IPS DF 4.7 (cell line): ENCODE results near the gene GCGR.

Experiments used
- DNase-seq: peaks from one replicate; pipeline ENCODE4 v3.0.0-alpha.2; 2013; ENCODE audit warnings: low spot score; ENCODE audit errors: extremely low read depth

The GCGR gene

DNA sequence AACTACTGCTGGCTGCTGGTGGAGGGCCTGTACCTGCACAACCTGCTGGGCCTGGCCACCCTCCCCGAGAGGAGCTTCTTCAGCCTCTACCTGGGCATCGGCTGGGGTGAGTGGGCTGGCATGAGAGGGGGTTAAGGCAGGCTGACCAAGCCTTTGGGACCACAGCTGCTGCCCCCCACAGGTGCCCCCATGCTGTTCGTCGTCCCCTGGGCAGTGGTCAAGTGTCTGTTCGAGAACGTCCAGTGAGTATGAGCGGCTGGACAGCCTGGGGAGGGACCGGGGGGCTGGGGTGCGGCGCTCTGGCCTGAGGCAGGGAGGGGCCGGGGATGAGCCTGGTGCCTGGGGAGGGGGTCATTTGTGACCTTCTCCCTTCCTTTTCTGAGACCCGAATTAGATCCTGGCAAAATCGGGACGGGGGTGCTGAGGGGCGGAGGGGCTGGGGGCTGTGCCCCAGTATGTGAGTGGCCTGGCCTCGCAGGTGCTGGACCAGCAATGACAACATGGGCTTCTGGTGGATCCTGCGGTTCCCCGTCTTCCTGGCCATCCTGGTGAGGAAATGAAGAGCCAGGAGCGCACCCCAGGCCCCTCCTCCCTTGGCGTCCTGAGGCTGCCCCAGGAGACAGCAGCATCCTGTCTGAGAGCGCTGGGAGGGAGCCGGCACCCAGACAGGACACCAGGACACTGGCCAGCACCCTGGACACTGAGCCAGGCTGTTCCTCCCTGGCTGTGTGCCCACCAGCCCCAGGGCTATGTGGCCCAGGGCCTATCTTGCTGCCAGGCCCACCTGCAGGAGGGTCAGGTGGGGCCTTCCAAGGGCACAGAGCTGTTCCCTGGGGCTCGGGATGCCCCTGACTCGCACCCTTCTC, 8.0 kb downstream of the GCGR start:
- DNase-seq, result no peak

DNA sequence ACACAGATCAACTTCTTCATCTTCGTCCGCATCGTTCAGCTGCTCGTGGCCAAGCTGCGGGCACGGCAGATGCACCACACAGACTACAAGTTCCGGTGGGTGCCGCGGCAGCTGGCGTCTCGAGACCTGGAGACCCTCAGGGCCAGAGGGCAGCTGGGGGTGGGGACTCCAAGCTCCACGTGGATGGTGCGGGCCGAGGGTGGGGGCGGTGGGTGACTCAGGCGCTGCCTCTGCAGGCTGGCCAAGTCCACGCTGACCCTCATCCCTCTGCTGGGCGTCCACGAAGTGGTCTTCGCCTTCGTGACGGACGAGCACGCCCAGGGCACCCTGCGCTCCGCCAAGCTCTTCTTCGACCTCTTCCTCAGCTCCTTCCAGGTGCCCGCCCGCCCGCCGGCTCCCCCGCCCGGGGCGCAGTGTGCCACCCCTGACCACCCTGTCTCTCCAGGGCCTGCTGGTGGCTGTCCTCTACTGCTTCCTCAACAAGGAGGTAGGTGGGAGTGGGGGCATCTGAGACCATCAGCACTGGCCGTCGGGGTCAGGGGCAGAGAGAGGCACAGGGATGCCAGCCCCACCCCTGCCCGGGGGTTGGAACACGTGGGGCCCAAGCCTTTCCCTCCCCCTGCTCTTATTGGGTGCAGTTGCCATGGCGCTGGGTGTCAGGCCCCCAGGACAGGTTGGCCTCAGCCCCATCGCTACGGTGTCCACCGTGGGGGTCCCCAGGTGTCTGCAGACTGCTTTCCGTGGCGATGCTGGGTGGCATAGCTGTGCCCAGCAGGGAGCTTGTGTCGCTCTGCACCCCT, 8.8 kb downstream of the GCGR start:
- no peak for DNase-seq

DNA sequence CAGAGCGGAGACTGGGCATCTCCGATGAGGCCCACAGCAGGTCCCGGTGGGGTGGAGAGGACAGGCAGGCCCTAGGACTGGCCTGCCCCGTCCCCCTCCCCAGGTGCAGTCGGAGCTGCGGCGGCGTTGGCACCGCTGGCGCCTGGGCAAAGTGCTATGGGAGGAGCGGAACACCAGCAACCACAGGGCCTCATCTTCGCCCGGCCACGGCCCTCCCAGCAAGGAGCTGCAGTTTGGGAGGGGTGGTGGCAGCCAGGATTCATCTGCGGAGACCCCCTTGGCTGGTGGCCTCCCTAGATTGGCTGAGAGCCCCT, 9.4 kb downstream of the GCGR start:
- DNase-seq, result no peak

DNA sequence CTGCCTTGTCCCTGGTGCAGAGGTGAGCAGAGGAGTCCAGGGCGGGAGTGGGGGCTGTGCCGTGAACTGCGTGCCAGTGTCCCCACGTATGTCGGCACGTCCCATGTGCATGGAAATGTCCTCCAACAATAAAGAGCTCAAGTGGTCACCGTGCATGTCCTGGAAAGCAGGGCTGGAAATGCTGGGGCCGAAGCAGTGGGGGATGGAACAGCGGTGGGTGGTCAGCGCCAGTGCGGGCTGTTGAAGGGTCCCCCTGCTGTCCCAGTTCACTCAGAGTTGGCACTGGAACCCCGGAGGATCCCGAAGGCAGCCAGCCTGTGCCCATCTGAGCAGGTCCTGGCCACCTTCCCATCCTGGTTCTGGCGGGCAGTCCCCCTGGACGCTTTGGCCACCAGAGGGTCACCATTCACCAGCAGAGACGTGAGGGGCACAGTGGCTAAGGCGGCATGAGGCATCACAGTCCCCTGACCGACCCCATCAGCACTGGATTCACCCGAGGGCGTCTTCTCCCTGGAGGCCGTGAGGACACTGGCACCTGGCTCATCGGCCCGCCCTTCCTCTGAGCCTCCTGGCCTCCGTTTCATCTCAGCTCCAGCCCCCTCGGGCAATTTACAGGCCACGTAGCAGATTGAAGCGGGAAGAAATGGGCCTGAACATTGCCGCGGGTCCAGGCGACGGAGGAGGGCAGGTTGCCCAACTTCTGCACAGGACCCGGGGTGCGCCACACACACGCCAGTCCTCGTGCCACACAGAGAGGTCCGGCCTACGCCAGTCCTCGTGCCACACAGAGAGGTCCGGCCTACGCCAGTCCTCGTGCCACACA, 10.1 kb downstream of the GCGR start:
- no peak for DNase-seq

DNA sequence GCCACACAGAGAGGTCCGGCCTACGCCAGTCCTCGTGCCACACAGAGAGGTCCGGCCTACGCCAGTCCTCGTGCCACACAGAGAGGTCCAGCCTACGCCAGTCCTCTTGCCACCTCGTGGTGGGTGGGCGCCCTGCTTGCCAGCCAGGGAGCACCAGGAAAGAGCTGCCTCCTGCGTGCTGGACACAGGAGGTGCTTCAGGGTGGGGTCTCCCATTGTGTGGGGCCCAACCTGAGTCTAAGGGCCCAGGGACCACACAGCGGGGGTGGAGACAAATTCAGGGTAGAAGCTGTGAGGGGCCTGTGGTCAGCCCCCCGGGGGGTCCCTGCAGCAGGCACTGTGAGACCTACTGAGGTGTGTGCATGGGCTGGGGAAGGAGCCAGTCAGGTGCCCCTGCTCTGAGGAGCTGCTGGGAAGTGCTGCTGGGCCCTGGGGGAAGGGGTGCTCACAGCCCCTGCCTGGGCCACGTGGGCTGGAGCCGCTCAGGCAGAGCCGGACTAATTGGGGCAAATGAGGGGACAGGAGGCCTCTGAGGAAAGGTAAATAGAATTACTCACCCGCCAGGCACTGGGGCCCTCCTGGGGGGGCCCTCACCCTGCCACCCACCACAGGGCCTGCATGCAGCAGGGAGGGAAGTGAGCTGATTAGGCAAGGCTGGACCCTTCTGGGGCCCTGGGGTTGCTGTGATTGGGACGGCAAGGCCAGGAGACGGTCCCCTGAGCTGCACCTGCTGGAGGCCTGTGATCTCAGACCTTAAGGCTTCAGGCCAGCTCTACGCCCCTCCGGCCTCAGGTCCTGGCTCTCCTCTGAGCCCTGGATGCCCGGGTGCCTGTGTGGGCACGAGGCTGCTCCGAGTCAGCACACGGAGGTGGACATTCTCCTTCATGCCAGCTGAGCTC, 11.0 kb downstream of the GCGR start:
- DNase-seq, result no peak

GRCh38 chr17:81815646-81815986, 11.7 kb downstream of the GCGR start:
- DNase-seq, result no peak

GRCh38 chr17:81817758-81818147, 13.8 kb downstream of the GCGR start:
- DNase-seq, result no peak

DNA sequence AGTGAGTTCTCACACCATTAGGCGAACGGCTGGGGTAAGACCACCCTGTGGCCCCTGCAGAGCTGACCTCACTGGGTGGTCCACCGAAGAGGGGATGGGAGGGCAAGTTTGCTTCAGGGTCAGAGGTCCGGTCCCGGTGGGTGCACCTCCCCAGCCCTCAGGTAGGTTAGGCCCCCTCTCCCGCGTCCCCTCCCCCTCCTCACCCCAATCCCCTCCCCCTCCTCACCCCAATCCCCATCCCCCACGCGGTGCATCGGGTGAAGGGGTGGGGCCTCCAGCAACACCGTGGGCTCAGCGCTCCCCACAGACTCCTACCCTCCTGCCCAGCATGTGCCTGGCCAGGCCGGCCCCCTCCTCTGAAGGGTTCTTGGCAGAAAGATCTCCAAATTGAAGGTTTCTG, 15.8 kb downstream of the GCGR start:
- no peak for DNase-seq

DNA sequence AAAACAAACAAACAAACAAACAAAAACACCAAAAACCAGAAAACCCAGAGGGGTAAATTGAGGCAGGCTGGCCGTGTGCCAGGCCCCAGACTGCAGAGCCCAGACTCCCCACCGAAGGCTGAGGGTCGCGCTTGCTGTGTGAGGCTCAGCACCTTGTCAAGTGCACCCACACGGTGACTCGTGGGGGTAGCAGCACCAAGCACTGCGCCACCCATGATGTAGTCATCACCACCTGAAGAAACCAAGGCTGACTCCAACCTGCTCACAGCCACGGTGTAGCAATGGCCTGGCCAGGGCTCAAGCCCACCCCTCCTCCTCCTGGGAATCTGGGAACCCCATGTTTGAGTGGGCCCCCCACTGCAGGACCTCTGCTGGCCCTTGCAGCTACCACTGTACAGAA, 17.2 kb downstream of the GCGR start:
- no peak for DNase-seq

DNA sequence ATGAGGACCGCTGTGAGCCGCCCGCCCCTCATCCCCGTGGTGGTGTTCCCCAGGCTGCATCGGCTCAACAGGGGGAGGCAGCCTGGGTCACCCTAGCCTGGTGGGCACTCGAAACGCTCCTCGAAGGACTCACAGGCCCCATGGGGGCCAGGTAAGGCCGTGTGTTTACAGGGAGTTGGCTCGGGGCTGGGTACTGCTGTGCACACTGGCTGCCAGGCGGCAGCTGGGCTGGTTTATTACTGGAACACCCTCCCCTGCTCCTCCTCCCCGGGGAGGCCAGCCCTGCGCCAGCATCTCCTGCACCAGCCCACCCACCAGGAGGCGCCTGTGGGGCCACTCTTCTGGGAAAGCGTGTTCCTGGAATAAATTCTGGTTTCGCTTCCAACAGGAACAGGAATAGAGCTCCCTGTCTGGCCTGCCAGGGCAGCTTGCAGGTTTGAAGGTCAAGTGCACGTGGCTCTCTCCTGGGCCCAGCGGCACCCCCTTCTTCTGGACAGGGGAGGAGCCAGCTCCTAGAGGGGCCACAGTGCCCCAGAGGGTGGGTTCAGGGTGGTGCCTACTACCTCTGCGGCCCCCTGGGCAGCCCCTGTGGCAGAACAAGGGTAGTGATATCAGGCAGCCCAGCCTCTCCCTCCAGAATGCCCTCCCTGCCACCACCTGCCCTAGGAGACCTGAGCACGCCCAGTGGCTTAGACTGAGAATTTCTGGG, 17.8 kb downstream of the GCGR start:
- no peak for DNase-seq

DNA sequence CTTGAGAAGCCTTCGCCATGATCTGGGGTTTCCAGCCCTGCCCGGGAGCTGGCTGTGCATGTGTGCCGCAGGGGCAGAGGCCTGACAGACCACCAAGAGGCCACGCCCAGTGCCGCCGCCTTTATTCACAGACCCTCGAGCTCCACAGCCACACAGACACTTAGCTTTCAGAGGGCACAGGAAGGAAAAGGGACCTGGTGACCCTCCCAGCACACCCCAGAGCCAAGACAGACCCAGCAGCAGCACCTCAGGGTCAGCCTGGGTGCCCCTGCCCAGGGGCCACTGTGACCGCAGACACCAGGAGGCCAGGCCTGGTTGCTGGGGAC, 18.3 kb downstream of the GCGR start:
- DNase-seq, result no peak

DNA sequence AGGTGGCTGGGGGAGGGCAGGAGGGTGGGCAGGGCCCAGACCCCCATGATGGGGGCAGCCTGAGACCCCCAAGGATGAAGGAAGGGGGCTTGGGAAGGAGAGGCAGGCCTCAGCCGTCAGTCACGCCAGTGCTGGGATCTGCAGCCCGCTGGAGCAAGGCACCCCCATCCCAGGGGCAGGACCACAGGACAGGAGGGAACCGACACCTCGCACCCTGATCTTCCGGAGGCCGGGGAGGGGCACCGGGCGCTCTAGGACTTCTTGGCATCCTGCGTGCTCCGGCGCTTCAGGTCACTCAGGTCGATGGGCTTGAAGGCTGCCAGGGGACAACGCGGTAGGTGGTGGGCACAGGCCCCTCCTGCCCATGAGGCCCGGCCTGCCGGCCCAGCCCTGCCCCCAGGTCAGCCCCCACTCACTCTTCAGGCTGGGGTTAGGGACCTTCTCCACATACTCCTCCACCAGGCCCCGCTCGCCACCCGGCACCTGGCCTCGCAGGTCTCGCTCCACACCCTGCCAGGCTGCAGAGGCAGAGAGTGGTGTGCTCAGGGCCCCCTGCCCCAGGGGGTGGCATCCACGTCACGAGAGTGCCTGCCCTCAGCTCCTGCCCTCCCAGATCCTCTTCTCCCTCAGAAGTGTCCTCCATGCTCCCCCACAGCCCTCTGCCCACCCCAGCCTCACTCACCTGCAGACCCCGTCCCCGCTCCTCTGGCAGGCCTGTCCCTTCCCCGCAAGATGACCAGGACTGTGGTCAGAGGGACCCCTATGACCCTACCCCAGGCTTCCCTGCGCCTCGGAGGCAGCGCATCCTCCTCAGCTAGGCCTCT, 19.3 kb downstream of the GCGR start:
- DNase-seq, result no peak

GRCh38 chr17:81823820-81824550, 20.0 kb downstream of the GCGR start:
- no peak for DNase-seq

GRCh38 chr17:81824595-81824994, 20.6 kb downstream of the GCGR start:
- no peak for DNase-seq

- no peak for DNase-seq
Observed at GRCh38 chr17:81825841-81826466, 22.0 kb downstream of the GCGR start.

DNA sequence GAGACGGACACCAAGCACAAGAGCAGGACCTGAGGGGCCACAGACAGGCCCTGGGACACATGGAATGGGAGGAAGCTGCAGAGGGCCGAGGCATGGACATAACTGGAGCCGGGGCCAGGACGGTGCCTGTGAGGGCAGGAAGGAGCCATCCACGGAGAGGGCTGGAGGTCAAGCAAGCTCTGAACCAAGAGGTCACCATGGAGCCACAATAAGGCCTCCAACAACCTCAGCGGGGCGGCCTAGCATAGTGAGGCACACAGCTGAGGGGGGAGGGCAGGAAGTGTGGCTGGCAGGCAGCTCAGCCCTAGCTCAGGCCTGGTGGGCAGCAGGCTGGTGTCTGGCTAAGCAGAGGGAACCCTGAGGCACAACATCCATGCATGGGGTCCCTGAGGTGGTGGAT, 24.7 kb downstream of the GCGR start:
- no peak for DNase-seq

DNA sequence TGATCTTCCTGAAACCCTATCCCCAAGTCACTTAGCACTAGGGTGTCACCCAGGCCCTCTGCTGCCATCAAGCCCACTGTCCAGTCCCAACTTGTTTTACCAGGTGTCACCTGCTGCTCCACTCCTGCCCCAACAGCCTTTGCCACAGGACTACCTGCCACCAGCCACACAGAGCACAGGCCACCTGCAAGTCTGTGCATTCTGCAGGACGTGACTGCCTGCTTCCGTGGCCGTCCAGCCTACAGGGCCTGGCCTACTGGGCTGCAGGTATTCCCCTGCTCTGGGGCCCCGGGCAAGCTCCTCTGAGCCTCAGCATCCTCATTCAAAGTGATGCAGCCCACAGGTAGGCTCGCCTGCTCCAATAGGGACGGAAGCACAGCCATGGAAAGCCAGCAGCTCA, 25.9 kb downstream of the GCGR start:
- no peak for DNase-seq

DNA sequence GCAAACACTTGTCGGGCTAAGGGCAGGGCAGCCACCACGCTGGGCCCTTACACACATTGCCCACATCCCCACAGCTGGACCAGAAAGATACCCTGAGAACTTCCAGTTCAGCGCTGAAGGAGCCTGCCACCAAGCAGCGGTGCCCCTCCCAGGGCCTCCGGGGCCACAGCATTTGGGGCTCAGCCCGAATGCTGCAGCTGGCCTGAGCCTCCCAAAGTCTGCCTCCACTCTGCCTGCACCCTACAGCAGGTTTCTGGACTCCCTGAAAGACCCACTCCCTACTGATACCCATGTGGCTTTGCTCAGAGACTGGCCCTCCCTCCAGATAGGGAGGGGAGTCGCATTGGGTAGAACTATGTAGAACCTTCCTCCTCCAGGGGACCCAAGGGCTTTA, 27.6 kb downstream of the GCGR start:
- no peak for DNase-seq
